Adrenal gland (tissue), 19 donors: ENCODE data around the gene SPATC1L. TPM values are rescaled to one million over a fixed set of nuclear protein-coding genes. Genes with fewer than 3 reads are reported as not detected.
A peak's percentile ranks its signal among the peaks of the same experiment; 100 is the strongest.

Source experiments
- DNase-seq, 7 donors: peaks; one replicate each; pipeline ENCODE4 v3.0.0-alpha.2; 2019 to 2020
- H3K27ac ChIP-seq, 5 donors: fragments of 200-600 bp; sonication (generic) in 4 of 5; 1 replicate in 3 of 5; 2 replicates in 2 of 5; pipeline versions ENCODE4 v1.5.1 to v1.8.0; 2016 to 2020; ENCODE audit warnings: mild to moderate bottlenecking in 1 of 5
- H3K27me3 ChIP-seq: fragments of 200-600 bp; 2 replicates; pipeline ENCODE4 v1.8.0; 2021
- H3K36me3 ChIP-seq, 2 donors: fragments of 200-600 bp; replicated peaks in 1 of 2; 1 replicate in 1 of 2; 2 replicates in 1 of 2; pipeline versions ENCODE4 v1.5.1 to v1.8.0; 2018 to 2022
- H3K4me1 ChIP-seq, 2 donors: fragments of 200-600 bp; replicated peaks in 1 of 2; 1 replicate in 1 of 2; 2 replicates in 1 of 2; pipeline versions ENCODE4 v1.5.1 to v1.8.0; 2018 to 2021
- H3K4me3 ChIP-seq, 4 donors: fragments of 200-600 bp; sonication (generic) in 3 of 4; one replicate each; pipeline ENCODE4 v1.5.1; 2016 to 2018
- H3K9me3 ChIP-seq, 3 donors: fragments of 200-600 bp; sonication (generic) in 1 of 3; replicated peaks in 1 of 3; 1 replicate in 2 of 3; 2 replicates in 1 of 3; pipeline versions ENCODE4 v1.5.1 to v1.8.0; 2016 to 2021
- CTCF ChIP-seq, 6 experiments: fragments of 450-650 bp in 4 of 6; fragments of 200-600 bp in 2 of 6; sonication (generic) in 1 of 6; IDR thresholded peaks; 1 replicate in 5 of 6; 2 replicates in 1 of 6; pipeline versions ENCODE4 v1.5.1 to v1.8.0; 2016 to 2021; ENCODE audit warnings: antibody characterized with exemption in 6 of 6, mild to moderate bottlenecking in 2 of 6, moderate library complexity in 1 of 6
- POLR2A ChIP-seq, 2 donors: fragments of 450-650 bp; IDR thresholded peaks; one replicate each; pipeline ENCODE4 v1.6.1; 2017; ENCODE audit warnings: antibody characterized with exemption in 2 of 2, mild to moderate bottlenecking in 2 of 2, moderate library complexity in 1 of 2
- WGBS, 4 donors: extraction: QIAGEN DNeasy Blood & Tissue Kit in 2 of 4; methylation state at CpG; one replicate each; pipeline versions ENCODE4 v1.1.5 to v1.1.7; 2013 to 2017; 5-methylcytosine and 5-hydroxymethylcytosine counted together
- intact Hi-C, 2 donors: fragments of 100-400 bp; cut with DNase I; formaldehyde crosslinking; loops; one replicate each; pipeline versions ENCODE4 v1.14.1 to v1.15.0; 2022 to 2023
- long read RNA-seq, 10 donors: library from polyadenylated mRNA in 3 of 10; unstranded in 2 of 10; stranded (forward) in 1 of 10; transcript quantifications; one replicate each; pipeline ENCODE4 v2.0.0 and lab custom pipeline, GENCODE V29; 2021 to 2026
- polyA plus RNA-seq, 3 donors: library from polyadenylated mRNA; stranded (reverse); fragments of 200-250 nt in 2 of 3; fragments of 350-450 nt in 1 of 3; fragmentation: Illumina TruSeq in 1 of 3; extraction: RNeasy Lipid Tissue Mini Kit (QIAGEN cat#74804) in 1 of 3; gene quantifications; one replicate each; pipeline ENCODE4 v1.2.3, GENCODE V29; 2013 to 2014
- total RNA-seq, 9 donors: library from RNA; depleted of rRNA in 4 of 9; stranded (reverse); fragments of >200 nt in 4 of 9; fragments of 120-200 nt in 1 of 9; fragmentation: NEBNext Ultra II Directional in 1 of 9; extraction: Animal tissue kit (Norgen Biotek cat#: 25700) in 1 of 9; gene quantifications; one replicate each; pipeline versions ENCODE4 v1.1.0 to v1.2.4, GENCODE V29; 2013 to 2023
- donor health status: healthy with polysubstance abuse.
- donor health status: Bipolar disorder and iron deficiency.
- donor health status: DM: yes; HTN: yes; CAD: no.
- donor health status: DM: no; HTN: no; CAD: no.
- donor health status: DM: no; HTN: no; CAD: no.
- donor health status: DM: yes; HTN: yes; CAD: no.

Gene SPATC1L
- total RNA-seq (10 to 100 TPM in 8 of 9 donors, 1 to 10 TPM in 1; 8.4 to 58.5 (median 24.5) TPM), polyA plus RNA-seq (10 to 100 TPM; 12.8 to 91.5 (median 51.5) TPM)
- long read RNA-seq, donor 1, transcript SPATC1L-202 (4 exons, 1,182 nt) = major isoform, 23 of 23 reads
- long read RNA-seq, donor 1, partial matches to known transcripts = 0 of 23 reads
- long read RNA-seq, donor 1, other reads (novel, unspliced or antisense) = 0 of 23 reads
- long read RNA-seq, donor 2, transcript SPATC1L-202 (4 exons, 1,182 nt) = major isoform, 14 of 14 reads
- long read RNA-seq, donor 2, partial matches to known transcripts = 0 of 14 reads
- long read RNA-seq, donor 2, other reads (novel, unspliced or antisense) = 0 of 14 reads
- long read RNA-seq, donor 3, transcript SPATC1L-202 (4 exons, 1,182 nt) = major isoform, 15 of 20 reads
- long read RNA-seq, donor 3, partial matches to known transcripts = 5 of 20 reads
- long read RNA-seq, donor 3, other reads (novel, unspliced or antisense) = 0 of 20 reads
- long read RNA-seq, donor 4, transcript SPATC1L-202 (4 exons, 1,182 nt) = major isoform, 12 of 12 reads
- long read RNA-seq, donor 4, partial matches to known transcripts = 0 of 12 reads
- long read RNA-seq, donor 4, other reads (novel, unspliced or antisense) = 0 of 12 reads
- long read RNA-seq, donor 5, transcript SPATC1L-202 (4 exons, 1,182 nt) = major isoform, 39 of 70 reads
- long read RNA-seq, donor 5, partial matches to known transcripts = 24 of 70 reads
- long read RNA-seq, donor 5, other reads (novel, unspliced or antisense) = 7 of 70 reads
- long read RNA-seq, donor 6, transcript SPATC1L-202 (4 exons, 1,182 nt) = major isoform, 14 of 17 reads
- long read RNA-seq, donor 6, partial matches to known transcripts = 2 of 17 reads
- long read RNA-seq, donor 6, other reads (novel, unspliced or antisense) = 1 of 17 reads
- long read RNA-seq, donor 7, transcript SPATC1L-202 (4 exons, 1,182 nt) = major isoform, 10 of 16 reads
- long read RNA-seq, donor 7, partial matches to known transcripts = 6 of 16 reads
- long read RNA-seq, donor 7, other reads (novel, unspliced or antisense) = 0 of 16 reads
- long read RNA-seq, donor 8, transcript SPATC1L-202 (4 exons, 1,182 nt) = major isoform, 33 of 33 reads
- long read RNA-seq, donor 8, partial matches to known transcripts = 0 of 33 reads
- long read RNA-seq, donor 8, other reads (novel, unspliced or antisense) = 0 of 33 reads
- long read RNA-seq, donor 9, transcript SPATC1L-202 (4 exons, 1,182 nt) = major isoform, 5 of 5 reads
- long read RNA-seq, donor 9, partial matches to known transcripts = 0 of 5 reads
- long read RNA-seq, donor 9, other reads (novel, unspliced or antisense) = 0 of 5 reads
- long read RNA-seq, donor 10, transcript SPATC1L-202 (4 exons, 1,182 nt) = major isoform, 14 of 14 reads
- long read RNA-seq, donor 10, partial matches to known transcripts = 0 of 14 reads
- long read RNA-seq, donor 10, other reads (novel, unspliced or antisense) = 0 of 14 reads

GRCh38 chr21:46183910-46184624 is at the start of gene SPATC1L:
SPATC1L (minus strand) TSS chr21:46184459; CDS start chr21:46182816, 1,643 bp downstream.
- H3K27ac ChIP-seq = peak within 1 kb of the TSS; percentile 41 to 93 (median 81)
- H3K36me3 ChIP-seq = no peaks in the 10 kb centered on the region
- WGBS, 4 donors = 0 to 24% (median 12%) methylated on average over 4 to 21 of the region's 24 CpGs
- H3K9me3 ChIP-seq = no peaks in the 10 kb centered on the region
- H3K4me1 ChIP-seq = peaks cover 6 to 20% of the 10 kb centered on the region in 2 donors
- intact Hi-C loops = no loop called here
- peak; percentile 61 to 93 (median 81) for DNase-seq
- H3K27me3 ChIP-seq = no peaks in the 10 kb centered on the region
- TF ChIP-seq CTCF (IDR thresholded peaks at IDR 0.05) (no peak), POLR2A (IDR thresholded peaks at IDR 0.05) (peak; percentile 17 to 76)
- peak within 1 kb of the TSS in 2 of 4 donors; percentile 60 to 62 for H3K4me3 ChIP-seq

GRCh38 chr21:46229923-46230260 is 45.6 kb upstream of the SPATC1L start:
- Histone ChIP-seq H3K27ac (peak overlapping the region in 2 of 5 donors; percentile 57 to 66), H3K36me3 (peaks cover 0 to 13% of the 10 kb centered on the region in 2 donors), H3K4me3 (peak overlapping the region in 1 of 4 donors; percentile 94), H3K9me3 (no peaks in the 10 kb centered on the region), H3K4me1 (peaks cover 12 to 35% of the 10 kb centered on the region in 2 donors), H3K27me3 (no peaks in the 10 kb centered on the region)
- WGBS, 4 donors = 82 to 90% (median 88%) methylated on average over 6 of the region's 6 CpGs
- TF ChIP-seq POLR2A (IDR thresholded peaks at IDR 0.05) = no peak
- no peak for TF ChIP-seq CTCF (IDR thresholded peaks at IDR 0.05)
- DNase-seq = no peak
- intact Hi-C loops = loop anchor here in 1 of 2 donors (10.0 kb wide), 1 partner anchor 85 kb away; no protein-coding TSS in a partner anchor

GRCh38 chr21:46229133-46229922 is 45.1 kb upstream of the SPATC1L start:
- H3K36me3 ChIP-seq = peaks cover 0 to 8% of the 10 kb centered on the region in 2 donors
- WGBS, 4 donors = 3 to 10% (median 5%) methylated on average over 21 to 71 of the region's 72 CpGs
- no peaks in the 10 kb centered on the region for H3K9me3 ChIP-seq
- peak overlapping the region in 2 of 4 donors; percentile 33 to 94 for H3K4me3 ChIP-seq
- TF ChIP-seq CTCF (IDR thresholded peaks at IDR 0.05) (peak; percentile 26 to 48 (median 38)), POLR2A (IDR thresholded peaks at IDR 0.05) (no peak)
- peaks cover 12 to 41% of the 10 kb centered on the region in 2 donors for H3K4me1 ChIP-seq
- no peaks in the 10 kb centered on the region for H3K27me3 ChIP-seq
- intact Hi-C loops = loop anchor here in 1 of 2 donors (10.0 kb wide), 1 partner anchor 85 kb away; no protein-coding TSS in a partner anchor
- DNase-seq = peak in 2 of 7 donors; percentile 33 to 56
- peak overlapping the region in 2 of 5 donors; percentile 57 to 66 for H3K27ac ChIP-seq
